ENCODE measurements around the gene BLOC1S4.

Gene BLOC1S4

GRCh38 chr4:6730603-6731317 is 14.8 kb downstream of the BLOC1S4 start:
- in situ Hi-C loops (cut with MboI; ENCODE audit: low sequenced_read_pairs, unreplicated experiment), result no loop called here

DNA sequence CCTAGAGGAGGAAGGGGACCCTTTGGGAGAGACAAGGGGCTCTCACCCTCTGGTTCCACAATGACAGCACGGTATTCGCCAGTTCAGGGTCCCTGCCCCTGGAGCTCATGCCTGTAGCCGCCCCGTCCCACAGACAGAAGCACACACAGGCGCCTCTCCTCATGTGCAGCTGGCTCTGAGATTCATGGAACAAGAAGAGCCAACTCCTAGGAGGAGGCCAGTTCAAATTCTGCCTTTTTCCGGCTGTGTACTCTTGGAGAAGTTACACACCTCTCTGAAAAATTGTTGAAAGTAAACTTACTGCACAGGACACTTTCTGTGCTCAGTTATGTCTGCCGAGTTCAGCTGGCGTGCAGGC is 15.3 kb downstream of the BLOC1S4 start:
- DNase-seq (ENCODE audit: low spot score), result no peak
- in situ Hi-C loops (cut with MboI; ENCODE audit: low sequenced_read_pairs, unreplicated experiment), result no loop called here
- TF ChIP-seq, protein P1, sequence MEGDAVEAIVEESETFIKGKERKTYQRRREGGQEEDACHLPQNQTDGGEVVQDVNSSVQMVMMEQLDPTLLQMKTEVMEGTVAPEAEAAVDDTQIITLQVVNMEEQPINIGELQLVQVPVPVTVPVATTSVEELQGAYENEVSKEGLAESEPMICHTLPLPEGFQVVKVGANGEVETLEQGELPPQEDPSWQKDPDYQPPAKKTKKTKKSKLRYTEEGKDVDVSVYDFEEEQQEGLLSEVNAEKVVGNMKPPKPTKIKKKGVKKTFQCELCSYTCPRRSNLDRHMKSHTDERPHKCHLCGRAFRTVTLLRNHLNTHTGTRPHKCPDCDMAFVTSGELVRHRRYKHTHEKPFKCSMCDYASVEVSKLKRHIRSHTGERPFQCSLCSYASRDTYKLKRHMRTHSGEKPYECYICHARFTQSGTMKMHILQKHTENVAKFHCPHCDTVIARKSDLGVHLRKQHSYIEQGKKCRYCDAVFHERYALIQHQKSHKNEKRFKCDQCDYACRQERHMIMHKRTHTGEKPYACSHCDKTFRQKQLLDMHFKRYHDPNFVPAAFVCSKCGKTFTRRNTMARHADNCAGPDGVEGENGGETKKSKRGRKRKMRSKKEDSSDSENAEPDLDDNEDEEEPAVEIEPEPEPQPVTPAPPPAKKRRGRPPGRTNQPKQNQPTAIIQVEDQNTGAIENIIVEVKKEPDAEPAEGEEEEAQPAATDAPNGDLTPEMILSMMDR (IDR thresholded peaks at IDR 0.05; ENCODE audit: borderline replicate concordance, control extremely low read depth, extremely low read depth, insufficient read depth, missing control alignments), result no peak

More at GRCh38 chr4:6730603-6731317, 14.8 kb downstream of the BLOC1S4 start:
- TF ChIP-seq, protein P1 (IDR thresholded peaks at IDR 0.05; ENCODE audit: borderline replicate concordance, control extremely low read depth, extremely low read depth, insufficient read depth, missing control alignments), result no peak
- DNase-seq (ENCODE audit: low spot score), result no peak

DNA sequence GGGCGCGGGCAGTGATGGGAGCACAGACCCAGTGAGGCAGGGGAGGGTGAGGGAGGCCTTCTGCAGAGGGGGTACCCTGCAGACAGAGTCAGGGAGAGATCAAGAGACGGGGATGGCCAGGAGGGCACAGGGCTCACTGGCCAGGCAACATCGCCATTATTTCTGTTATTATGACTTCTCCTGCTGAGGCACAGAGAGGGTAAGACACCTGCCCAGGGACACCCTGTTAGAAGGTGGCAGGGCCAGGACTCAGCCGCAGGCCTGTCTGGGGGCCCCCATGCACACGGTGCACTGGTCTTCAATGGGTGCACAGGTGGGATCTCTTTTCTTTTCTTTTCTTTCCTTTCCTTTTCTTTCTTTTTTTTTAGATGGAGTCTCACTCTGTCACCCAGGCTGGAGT is 15.8 kb downstream of the BLOC1S4 start:
- in situ Hi-C loops (cut with MboI; ENCODE audit: low sequenced_read_pairs, unreplicated experiment), result no loop called here
- TF ChIP-seq, protein P1 (IDR thresholded peaks at IDR 0.05; ENCODE audit: borderline replicate concordance, control extremely low read depth, extremely low read depth, insufficient read depth, missing control alignments), result no peak
- DNase-seq (ENCODE audit: low spot score), result no peak

- no peak for DNase-seq (ENCODE audit: low spot score)
Measured at GRCh38 chr4:6732441-6733357, 16.7 kb downstream of the BLOC1S4 start.

GRCh38 chr4:6733358-6734164 is 17.6 kb downstream of the BLOC1S4 start:
- in situ Hi-C loops (cut with MboI; ENCODE audit: low sequenced_read_pairs, unreplicated experiment), result no loop called here
- DNase-seq (ENCODE audit: low spot score), result no peak
- TF ChIP-seq, protein P1 (IDR thresholded peaks at IDR 0.05; ENCODE audit: borderline replicate concordance, control extremely low read depth, extremely low read depth, insufficient read depth, missing control alignments), result no peak

More at GRCh38 chr4:6732441-6733357, 16.7 kb downstream of the BLOC1S4 start:
- TF ChIP-seq, protein P1 (IDR thresholded peaks at IDR 0.05; ENCODE audit: borderline replicate concordance, control extremely low read depth, extremely low read depth, insufficient read depth, missing control alignments), result no peak
- in situ Hi-C loops (cut with MboI; ENCODE audit: low sequenced_read_pairs, unreplicated experiment), result no loop called here

GRCh38 chr4:6734165-6734786 is 18.3 kb downstream of the BLOC1S4 start:
- DNase-seq (ENCODE audit: low spot score), result no peak
- in situ Hi-C loops (cut with MboI; ENCODE audit: low sequenced_read_pairs, unreplicated experiment), result no loop called here
- TF ChIP-seq, protein P1 (IDR thresholded peaks at IDR 0.05; ENCODE audit: borderline replicate concordance, control extremely low read depth, extremely low read depth, insufficient read depth, missing control alignments), result no peak
